ENCODE data around the gene SYNM. TPM values are rescaled to one million over a fixed set of nuclear protein-coding genes. Genes with fewer than 3 reads are reported as not detected.
A peak's percentile ranks its signal among the peaks of the same experiment; 100 is the strongest.

SYNM gene
- total RNA-seq, 1 donor from 2014 or later: 1.1 TPM

- Mint-ChIP-seq H3K4me1 (ENCODE audit: low read depth) (no peaks in the 10 kb centered on the region), H3K27me3 (no peaks in the 10 kb centered on the region), H3K36me3 (ENCODE audit: insufficient read depth) (peaks cover 9% of the 10 kb centered on the region), H3K4me3 (ENCODE audit: low read depth) (no peak overlapping the region), H3K27ac (no peak overlapping the region), H3K9me3 (ENCODE audit: low read depth) (no peaks in the 10 kb centered on the region)
- DNase-seq (ENCODE audit: low spot score, unreplicated experiment): no peak
- no peak for TF ChIP-seq CTCF (IDR thresholded peaks at IDR 0.05; ENCODE audit: unreplicated experiment)
These were observed 59.2 kb downstream of the SYNM start for GRCh38 chr15:99164119-99164518.

GRCh38 chr15:99165020-99165790 lies 60.3 kb downstream of the SYNM start:
- Mint-ChIP-seq H3K4me3 (ENCODE audit: low read depth) (no peak overlapping the region), H3K36me3 (ENCODE audit: insufficient read depth) (peaks cover 7% of the 10 kb centered on the region), H3K27me3 (no peaks in the 10 kb centered on the region), H3K27ac (no peak overlapping the region), H3K4me1 (ENCODE audit: low read depth) (no peaks in the 10 kb centered on the region), H3K9me3 (ENCODE audit: low read depth) (no peaks in the 10 kb centered on the region)
- DNase-seq (ENCODE audit: low spot score, unreplicated experiment): no peak
- TF ChIP-seq CTCF (IDR thresholded peaks at IDR 0.05; ENCODE audit: unreplicated experiment): no peak

- Mint-ChIP-seq H3K4me3 (ENCODE audit: low read depth) (no peak overlapping the region), H3K27ac (no peak overlapping the region), H3K27me3 (no peaks in the 10 kb centered on the region), H3K9me3 (ENCODE audit: low read depth) (no peaks in the 10 kb centered on the region), H3K36me3 (ENCODE audit: insufficient read depth) (peaks cover 10% of the 10 kb centered on the region), H3K4me1 (ENCODE audit: low read depth) (no peaks in the 10 kb centered on the region)
- DNase-seq (ENCODE audit: low spot score, unreplicated experiment): no peak
- TF ChIP-seq CTCF (IDR thresholded peaks at IDR 0.05; ENCODE audit: unreplicated experiment): no peak
These were observed 61.2 kb downstream of the SYNM start for GRCh38 chr15:99165956-99166689.

GRCh38 chr15:99167201-99167600 lies 62.3 kb downstream of the SYNM start:
- Mint-ChIP-seq H3K4me3 (ENCODE audit: low read depth) (no peak overlapping the region), H3K9me3 (ENCODE audit: low read depth) (no peaks in the 10 kb centered on the region), H3K36me3 (ENCODE audit: insufficient read depth) (peaks cover 10% of the 10 kb centered on the region), H3K27me3 (no peaks in the 10 kb centered on the region), H3K4me1 (ENCODE audit: low read depth) (no peaks in the 10 kb centered on the region), H3K27ac (peak overlapping the region; percentile 49)
- no peak for DNase-seq (ENCODE audit: low spot score, unreplicated experiment)
- TF ChIP-seq CTCF (IDR thresholded peaks at IDR 0.05; ENCODE audit: unreplicated experiment): no peak

- Mint-ChIP-seq H3K9me3 (ENCODE audit: low read depth) (no peaks in the 10 kb centered on the region), H3K27ac (no peak overlapping the region), H3K4me3 (ENCODE audit: low read depth) (no peak overlapping the region), H3K36me3 (ENCODE audit: insufficient read depth) (peaks cover 10% of the 10 kb centered on the region), H3K27me3 (no peaks in the 10 kb centered on the region), H3K4me1 (ENCODE audit: low read depth) (no peaks in the 10 kb centered on the region)
- no peak for DNase-seq (ENCODE audit: low spot score, unreplicated experiment)
- TF ChIP-seq CTCF (IDR thresholded peaks at IDR 0.05; ENCODE audit: unreplicated experiment): no peak
These were observed 62.8 kb downstream of the SYNM start for GRCh38 chr15:99167640-99168039.

All from progenitor cell of endocrine pancreas (in vitro differentiated cells).